Ovary (tissue), 9 donors: ENCODE measurements around the gene MMP24. TPM values are rescaled to one million over a fixed set of nuclear protein-coding genes. Genes with fewer than 3 reads are reported as not detected.
A peak's percentile ranks its signal among the peaks of the same experiment; 100 is the strongest.

Experiments
- DNase-seq, 5 donors: peaks; one replicate each; pipeline ENCODE4 v3.0.0-alpha.2; 2019 to 2020
- H3K27ac ChIP-seq, 2 donors: fragments of 200-600 bp; one replicate each; pipeline versions ENCODE4 v1.5.1 to v1.8.0; 2019 to 2022
- H3K27me3 ChIP-seq: fragments of 200-600 bp; one replicate; pipeline ENCODE4 v1.8.0; 2022
- H3K36me3 ChIP-seq: fragments of 200-600 bp; sonication (generic); one replicate; pipeline ENCODE4 v1.5.1; 2019
- H3K4me1 ChIP-seq: one replicate; pipeline ENCODE4 v1.8.1; 2013; ENCODE audit warnings: mild to moderate bottlenecking, moderate library complexity; ENCODE audit not compliant: insufficient read depth
- H3K4me3 ChIP-seq: fragments of 200-600 bp; sonication (generic); one replicate; pipeline ENCODE4 v1.5.1; 2017
- H3K9me3 ChIP-seq, 2 donors: fragments of 200-600 bp in 1 of 2; sonication (generic) in 1 of 2; one replicate each; pipeline versions ENCODE4 v1.5.1 to v1.8.1; 2013 to 2019; ENCODE audit warnings: mild to moderate bottlenecking in 1 of 2, moderate library complexity in 1 of 2
- EP300 ChIP-seq: sonication (generic); formaldehyde crosslinking; IDR thresholded peaks from one replicate; pipeline ENCODE4 v1.6.1; 2017; ENCODE audit warnings: antibody characterized with exemption
- POLR2A ChIP-seq: fragments of 450-650 bp; IDR thresholded peaks from one replicate; pipeline ENCODE4 v1.6.1; 2017; ENCODE audit warnings: antibody characterized with exemption, mild to moderate bottlenecking, moderate library complexity
- WGBS, 3 donors: extraction: QIAGEN DNeasy Blood & Tissue Kit in 1 of 3; methylation state at CpG; one replicate each; pipeline versions ENCODE4 v1.1.5 to v1.1.7; 2013 to 2017; 5-methylcytosine and 5-hydroxymethylcytosine counted together
- intact Hi-C, 4 donors: fragments of 100-400 bp; cut with DNase I; formaldehyde crosslinking; loops; one replicate each; pipeline versions ENCODE4 v1.11.0 to v1.15.1; 2022 to 2023
- polyA plus RNA-seq, 2 donors: library from polyadenylated mRNA; stranded (reverse); fragments of 200-250 nt in 1 of 2; fragments of 350-450 nt in 1 of 2; fragmentation: Illumina TruSeq in 1 of 2; extraction: RNeasy Lipid Tissue Mini Kit (QIAGEN cat#74804) in 1 of 2; gene quantifications; one replicate each; pipeline ENCODE4 v1.2.3, GENCODE V29; 2013 to 2014
- total RNA-seq, 7 donors: library from RNA; depleted of rRNA in 2 of 7; stranded (reverse); fragments of >200 nt in 2 of 7; fragmentation: NEBNext Ultra II Directional in 3 of 7; extraction: Animal tissue kit (Norgen Biotek cat#: 25700) in 3 of 7; gene quantifications; one replicate each; pipeline versions ENCODE4 v1.1.0 to v1.2.4, GENCODE V29; 2016 to 2023
- TF ChIP-seq, protein P1 (sequence below), 3 donors: fragments of 450-650 bp in 2 of 3; fragments of 200-600 bp in 1 of 3; IDR thresholded peaks; one replicate each; pipeline versions ENCODE4 v1.5.1 to v1.8.0; 2016 to 2022; ENCODE audit warnings: antibody characterized with exemption in 3 of 3, mild to moderate bottlenecking in 1 of 3
- donor health status: DM: no; HTN: no; CAD: no; lungs with moderate emphysema.
- donor health status: DM: no; HTN: no; CAD: no.
- donor health status: Bipolar disorder and iron deficiency.
- donor health status: DM: yes; HTN: yes; CAD: no.
- donor health status: DM: no; HTN: no; CAD: no.
- donor health status: DM: yes; HTN: yes; CAD: no.

Gene MMP24
- total and polyA plus RNA-seq, 9 donors, result 0.20 to 10.8 (median 0.67) TPM

DNA sequence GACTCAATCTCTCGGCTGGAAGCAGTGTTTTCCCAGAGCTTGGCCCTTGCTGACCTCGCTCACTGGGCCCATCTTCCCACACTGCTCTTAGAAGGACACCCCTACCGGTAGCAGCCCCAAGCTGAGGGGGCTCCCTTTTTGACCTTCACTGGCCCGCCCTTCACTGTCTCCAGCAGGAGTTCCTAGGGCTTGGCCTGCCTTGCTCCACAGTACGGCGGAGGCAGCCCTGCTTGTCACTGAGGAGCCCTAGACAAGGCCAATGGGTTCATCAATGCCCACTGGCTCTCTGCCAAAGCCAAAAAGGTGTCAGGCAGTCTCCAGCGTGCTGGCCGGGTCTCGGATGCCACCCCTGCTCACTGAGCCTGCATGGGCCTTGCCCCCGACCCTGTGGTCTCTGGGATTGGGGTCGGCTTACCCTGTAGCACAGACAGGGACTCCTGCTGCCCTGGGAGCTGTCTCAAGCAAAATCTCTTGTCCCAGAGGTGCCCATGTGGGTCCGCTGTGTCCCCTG is 49.3 kb downstream of the MMP24 start:
- intact Hi-C loops, result no loop called here
- H3K9me3 ChIP-seq, result no peaks in the 10 kb centered on the region
- no peak for DNase-seq
- H3K27ac ChIP-seq, result no peak overlapping the region
- H3K27me3 ChIP-seq, result no peaks in the 10 kb centered on the region
- no peaks in the 10 kb centered on the region for H3K36me3 ChIP-seq
- peaks cover 10% of the 10 kb centered on the region for H3K4me1 ChIP-seq
- no peak for TF ChIP-seq EP300
- TF ChIP-seq POLR2A, result no peak
- TF ChIP-seq, protein P1, sequence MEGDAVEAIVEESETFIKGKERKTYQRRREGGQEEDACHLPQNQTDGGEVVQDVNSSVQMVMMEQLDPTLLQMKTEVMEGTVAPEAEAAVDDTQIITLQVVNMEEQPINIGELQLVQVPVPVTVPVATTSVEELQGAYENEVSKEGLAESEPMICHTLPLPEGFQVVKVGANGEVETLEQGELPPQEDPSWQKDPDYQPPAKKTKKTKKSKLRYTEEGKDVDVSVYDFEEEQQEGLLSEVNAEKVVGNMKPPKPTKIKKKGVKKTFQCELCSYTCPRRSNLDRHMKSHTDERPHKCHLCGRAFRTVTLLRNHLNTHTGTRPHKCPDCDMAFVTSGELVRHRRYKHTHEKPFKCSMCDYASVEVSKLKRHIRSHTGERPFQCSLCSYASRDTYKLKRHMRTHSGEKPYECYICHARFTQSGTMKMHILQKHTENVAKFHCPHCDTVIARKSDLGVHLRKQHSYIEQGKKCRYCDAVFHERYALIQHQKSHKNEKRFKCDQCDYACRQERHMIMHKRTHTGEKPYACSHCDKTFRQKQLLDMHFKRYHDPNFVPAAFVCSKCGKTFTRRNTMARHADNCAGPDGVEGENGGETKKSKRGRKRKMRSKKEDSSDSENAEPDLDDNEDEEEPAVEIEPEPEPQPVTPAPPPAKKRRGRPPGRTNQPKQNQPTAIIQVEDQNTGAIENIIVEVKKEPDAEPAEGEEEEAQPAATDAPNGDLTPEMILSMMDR (IDR thresholded peaks at IDR 0.05), result no peak
- no peak overlapping the region for H3K4me3 ChIP-seq
- WGBS, 3 donors, result 70 to 81% (median 81%) methylated on average over 10 to 12 of the region's 12 CpGs

GRCh38 chr20:35276408-35276807 is 49.9 kb downstream of the MMP24 start:
- H3K4me3 ChIP-seq, result no peak overlapping the region
- no peaks in the 10 kb centered on the region for H3K9me3 ChIP-seq
- intact Hi-C loops, result no loop called here
- 80 to 91% (median 83%) methylated on average over 6 of the region's 6 CpGs for WGBS, 3 donors
- TF ChIP-seq EP300 (no peak), POLR2A (no peak)
- no peaks in the 10 kb centered on the region for H3K27me3 ChIP-seq
- H3K4me1 ChIP-seq, result peaks cover 10% of the 10 kb centered on the region
- no peak for DNase-seq
- no peaks in the 10 kb centered on the region for H3K36me3 ChIP-seq
- no peak overlapping the region for H3K27ac ChIP-seq

DNA sequence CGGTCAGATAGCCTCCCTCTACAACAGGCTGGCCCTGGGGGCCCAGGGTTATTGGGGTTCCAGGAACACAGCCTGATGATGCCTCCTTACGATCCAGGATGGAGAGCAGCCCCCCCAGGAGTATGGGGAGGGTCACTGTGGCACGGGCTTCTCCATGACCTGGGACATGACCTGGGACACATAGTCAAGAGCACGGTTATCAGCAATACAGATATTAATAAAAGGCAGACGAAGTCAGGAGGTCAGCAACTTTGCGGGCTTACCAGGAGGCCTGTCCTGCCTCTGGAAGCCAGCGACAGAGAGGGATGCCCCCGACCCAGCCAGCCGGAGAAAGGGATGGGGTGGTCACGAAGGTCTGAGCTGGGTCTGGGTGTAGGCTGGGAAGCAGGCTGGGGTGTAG is 50.6 kb downstream of the MMP24 start:
- Histone ChIP-seq H3K4me3 (peak overlapping the region; percentile 82), H3K9me3 (no peaks in the 10 kb centered on the region), H3K27me3 (no peaks in the 10 kb centered on the region), H3K36me3 (no peaks in the 10 kb centered on the region), H3K27ac (peak overlapping the region; percentile 42 to 99), H3K4me1 (peaks cover 10% of the 10 kb centered on the region)
- 7 to 10% (median 7%) methylated on average over 10 of the region's 10 CpGs for WGBS, 3 donors
- TF ChIP-seq POLR2A (no peak), EP300 (no peak)
- TF ChIP-seq, protein P1 (IDR thresholded peaks at IDR 0.05), result no peak
- intact Hi-C loops, result no loop called here
- no peak for DNase-seq

GRCh38 chr20:35277531-35278395 is 51.3 kb downstream of the MMP24 start, which contains the start of gene MMP24OS:
Gene MMP24OS, minus strand, starts transcription at chr20:35278122. Its CDS starts 193 bp downstream, at chr20:35277929.
- peak; percentile 91 for TF ChIP-seq POLR2A
- TF ChIP-seq EP300, result no peak
- TF ChIP-seq, protein P1 (IDR thresholded peaks at IDR 0.05), result peak in 1 of 3 donors; percentile 3
- peaks cover 10% of the 10 kb centered on the region for H3K4me1 ChIP-seq
- DNase-seq, result peak; percentile 85 to 93 (median 88)
- no peaks in the 10 kb centered on the region for H3K9me3 ChIP-seq
- H3K4me3 ChIP-seq, result peak within 1 kb of the TSS; percentile 82
- H3K27ac ChIP-seq, result peak within 1 kb of the TSS; percentile 42 to 99
- H3K36me3 ChIP-seq, result no peaks in the 10 kb centered on the region
- intact Hi-C loops, result no loop called here
- no peaks in the 10 kb centered on the region for H3K27me3 ChIP-seq
- WGBS, 3 donors, result 0 to 1% (median 0%) methylated on average over 36 to 76 of the region's 76 CpGs

DNA sequence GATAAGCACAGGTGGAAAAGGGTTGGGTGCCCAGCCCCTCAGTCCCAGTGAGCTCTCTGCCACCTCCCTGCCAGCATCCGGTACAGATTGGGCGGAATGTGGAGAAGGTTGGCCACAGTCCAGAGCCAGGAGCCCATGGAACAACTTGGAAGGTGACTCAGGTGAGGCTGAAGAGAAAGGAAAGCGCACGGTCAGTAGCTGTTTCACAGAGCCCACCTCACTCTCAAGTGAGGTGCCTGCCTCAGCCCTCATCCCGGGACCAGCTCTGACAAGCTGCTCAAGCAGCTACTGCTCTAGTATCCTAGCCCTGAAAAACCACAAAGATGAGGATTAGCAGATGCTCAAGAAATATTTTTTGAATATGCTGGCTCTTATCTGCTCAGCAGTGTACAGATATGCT is 52.5 kb downstream of the MMP24 start:
- no peak for TF ChIP-seq EP300
- no peak for TF ChIP-seq POLR2A
- TF ChIP-seq, protein P1 (IDR thresholded peaks at IDR 0.05), result no peak

More for the DNA sequence above, 52.5 kb downstream of the MMP24 start:
- no peak overlapping the region for H3K4me3 ChIP-seq
- H3K27me3 ChIP-seq, result no peaks in the 10 kb centered on the region
- peak overlapping the region; percentile 7 to 99 for H3K27ac ChIP-seq
- intact Hi-C loops, result no loop called here
- H3K36me3 ChIP-seq, result no peaks in the 10 kb centered on the region
- H3K4me1 ChIP-seq, result peaks cover 14% of the 10 kb centered on the region
- DNase-seq, result no peak
- H3K9me3 ChIP-seq, result no peaks in the 10 kb centered on the region
- WGBS, 3 donors, result 80 to 83% (median 83%) methylated on average over 5 of the region's 5 CpGs
